ENCODE data around the gene TTYH3.

Gene TTYH3

GRCh38 chr7:2643386-2644219 is 11.8 kb downstream of the TTYH3 start:
- TF ChIP-seq TCF12 (IDR thresholded peaks at IDR 0.05; ENCODE audit: low read depth) = no peak
- no peak for TF ChIP-seq CEBPB (IDR thresholded peaks at IDR 0.05)
- TF ChIP-seq RAD21 (IDR thresholded peaks at IDR 0.05; ENCODE audit: low read depth) = no peak
- no peak for TF ChIP-seq TAF1 (IDR thresholded peaks at IDR 0.05; ENCODE audit: low read depth)
- TF ChIP-seq CREB1 (IDR thresholded peaks at IDR 0.05; ENCODE audit: low read depth) = no peak
- no peak for TF ChIP-seq NFIC (IDR thresholded peaks at IDR 0.05)
- TF ChIP-seq TEAD4 (IDR thresholded peaks at IDR 0.05) = no peak
- TF ChIP-seq REST (IDR thresholded peaks at IDR 0.05; ENCODE audit: low read depth) = no peak
- no peak for TF ChIP-seq FOXM1 (IDR thresholded peaks at IDR 0.05; ENCODE audit: borderline replicate concordance, low read depth)
- TF ChIP-seq YY1 (IDR thresholded peaks at IDR 0.05; ENCODE audit: low read depth) = no peak
- TF ChIP-seq ZBTB7A (IDR thresholded peaks at IDR 0.05; ENCODE audit: low read depth) = no peak
- TF ChIP-seq USF1 (IDR thresholded peaks at IDR 0.05) = no peak
- TF ChIP-seq EGR1 (IDR thresholded peaks at IDR 0.05) = no peak
- no peak for TF ChIP-seq EP300 (IDR thresholded peaks at IDR 0.05; ENCODE audit: borderline replicate concordance)
- TF ChIP-seq MAX (IDR thresholded peaks at IDR 0.05) = no peak

GRCh38 chr7:2644220-2644561 is 12.4 kb downstream of the TTYH3 start:
- TF ChIP-seq CREB1 (IDR thresholded peaks at IDR 0.05; ENCODE audit: low read depth) (no peak), TAF1 (IDR thresholded peaks at IDR 0.05; ENCODE audit: low read depth) (no peak), MAX (IDR thresholded peaks at IDR 0.05) (no peak), FOXM1 (IDR thresholded peaks at IDR 0.05; ENCODE audit: borderline replicate concordance, low read depth) (no peak), EGR1 (IDR thresholded peaks at IDR 0.05) (no peak), CEBPB (IDR thresholded peaks at IDR 0.05) (no peak)

- TF ChIP-seq EGR1 (IDR thresholded peaks at IDR 0.05) (peak; percentile 39; the same call in 1 of the 2 replicates), ZBTB7A (IDR thresholded peaks at IDR 0.05; ENCODE audit: low read depth) (no peak)
Observed at GRCh38 chr7:2644562-2645273, 12.9 kb downstream of the TTYH3 start.

GRCh38 chr7:2645274-2645868 is 13.6 kb downstream of the TTYH3 start:
- no peak for TF ChIP-seq RAD21 (IDR thresholded peaks at IDR 0.05; ENCODE audit: low read depth)
- no peak for TF ChIP-seq MAX (IDR thresholded peaks at IDR 0.05)
- no peak for TF ChIP-seq EGR1 (IDR thresholded peaks at IDR 0.05)
- no peak for TF ChIP-seq EP300 (IDR thresholded peaks at IDR 0.05; ENCODE audit: borderline replicate concordance)
- TF ChIP-seq TCF12 (IDR thresholded peaks at IDR 0.05; ENCODE audit: low read depth) = no peak
- no peak for TF ChIP-seq FOXM1 (IDR thresholded peaks at IDR 0.05; ENCODE audit: borderline replicate concordance, low read depth)

- TF ChIP-seq RAD21 (IDR thresholded peaks at IDR 0.05; ENCODE audit: low read depth) (no peak), EP300 (IDR thresholded peaks at IDR 0.05; ENCODE audit: borderline replicate concordance) (no peak), NFIC (IDR thresholded peaks at IDR 0.05) (no peak), REST (IDR thresholded peaks at IDR 0.05; ENCODE audit: low read depth) (no peak), CEBPB (IDR thresholded peaks at IDR 0.05) (no peak), YY1 (IDR thresholded peaks at IDR 0.05; ENCODE audit: low read depth) (no peak), MAX (IDR thresholded peaks at IDR 0.05) (no peak), ZBTB7A (IDR thresholded peaks at IDR 0.05; ENCODE audit: low read depth) (no peak)
Observed at GRCh38 chr7:2646336-2646679, 14.5 kb downstream of the TTYH3 start.
